Measurements from ENCODE around the gene TMC8. TPM values are rescaled to one million over a fixed set of nuclear protein-coding genes. Genes with fewer than 3 reads are reported as not detected.
"Not testable (repeated sequence)": the region's sequence is repeated elsewhere in the genome, so short reads cannot be mapped to it uniquely, and the experiment has no call there.

TMC8 gene
- total RNA-seq, 2 experiments from 2014 or later, result 258 to 278 TPM

DNA sequence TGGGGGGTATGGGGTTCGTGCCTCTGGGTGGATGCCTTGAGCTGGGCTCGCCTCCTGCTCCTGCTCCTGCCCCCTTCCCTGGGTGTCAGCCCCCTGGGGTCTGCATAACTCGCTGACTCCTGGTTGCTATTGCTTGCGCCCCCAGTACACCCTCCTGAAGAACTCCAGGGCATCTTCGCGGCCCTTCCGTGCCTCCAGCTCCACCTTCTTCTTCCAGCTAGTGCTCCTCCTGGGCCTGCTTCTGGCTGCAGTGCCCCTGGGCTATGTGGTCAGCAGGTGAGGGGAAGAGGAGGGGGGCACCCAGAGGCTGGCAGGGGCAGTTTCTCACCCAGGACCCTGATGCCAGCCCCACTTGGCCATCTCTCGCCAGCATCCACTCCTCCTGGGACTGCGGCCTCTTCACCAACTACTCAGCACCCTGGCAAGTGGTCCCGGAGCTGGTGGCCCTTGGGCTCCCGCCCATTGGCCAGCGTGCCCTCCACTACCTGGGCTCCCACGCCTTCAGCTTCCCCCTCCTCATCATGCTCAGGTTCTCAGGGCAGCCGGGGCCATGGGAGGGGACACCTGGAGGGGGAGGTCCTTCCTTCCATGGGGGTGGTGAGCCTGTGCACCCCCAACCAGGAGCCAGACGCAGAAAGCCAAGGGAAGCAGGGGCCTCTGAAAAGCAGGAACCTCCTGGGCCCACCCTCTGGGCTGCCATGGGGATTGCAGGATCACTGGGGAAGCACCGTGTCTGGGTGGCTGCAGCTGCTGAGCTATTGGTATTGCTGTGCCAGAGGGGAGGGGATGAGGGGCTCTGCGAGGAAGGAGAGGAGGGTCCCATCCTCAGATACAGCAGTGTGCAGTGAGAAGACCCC lies 7.9 kb downstream of the TMC8 start:
- ChIA-PET POLR2A (interaction anchor here (0.6 to 11.6 kb wide), 3 partner anchors 11 to 24 kb away, joined by 3 to 182 read pairs (median 4); partner anchors contain the start of genes TMC6 and TMC8), CTCF (interaction anchor here (0.6 to 8.9 kb wide), 16 partner anchors 8 to 117 kb away, joined by 3 to 133 read pairs (median 4); partner anchors contain the start of genes TMC6 and TMC8)
- H3K27me3 Mint-ChIP-seq (ENCODE audit: low read depth), result no peaks in the 10 kb centered on the region
- H3K27ac Mint-ChIP-seq, result peak overlapping the region; percentile 86
- ATAC-seq (no peak), DNase-seq (no peak)
- H3K4me1 Mint-ChIP-seq (ENCODE audit: low read depth), result peaks cover 87% of the 10 kb centered on the region
- no peaks in the 10 kb centered on the region for H3K9me3 Mint-ChIP-seq (ENCODE audit: insufficient read depth)
- no peak overlapping the region for H3K4me3 Mint-ChIP-seq
- H3K36me3 Mint-ChIP-seq (ENCODE audit: low read depth), result peaks cover 77% of the 10 kb centered on the region

DNA sequence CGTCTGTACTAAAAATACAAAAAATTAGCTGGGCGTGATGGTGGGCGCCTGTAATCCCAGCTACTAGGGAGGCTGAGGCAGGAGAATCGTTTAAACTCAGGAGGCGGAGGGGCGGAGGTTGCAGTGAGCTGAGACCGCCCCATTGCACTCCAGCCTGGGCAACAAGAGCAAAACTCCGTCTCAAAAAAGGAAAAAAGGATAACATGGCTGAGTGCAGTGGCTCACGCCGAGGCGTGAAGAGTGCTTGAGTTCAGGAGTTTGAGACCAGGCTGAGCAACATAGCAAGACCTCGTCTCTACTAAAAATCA lies 9.2 kb downstream of the TMC8 start:
- H3K36me3 Mint-ChIP-seq (ENCODE audit: low read depth), result peaks cover 64% of the 10 kb centered on the region
- DNase-seq; ATAC-seq; H3K9me3 Mint-ChIP-seq (ENCODE audit: insufficient read depth); H3K27me3 Mint-ChIP-seq (ENCODE audit: low read depth): not testable (repeated sequence)
- ChIA-PET POLR2A (interaction anchor here (1.0 to 11.6 kb wide), 6 partner anchors 8 to 126 kb away, joined by 3 to 182 read pairs (median 4); partner anchors contain the start of genes TMC6 and TMC8), CTCF (interaction anchor here (0.7 to 8.9 kb wide), 12 partner anchors 8 to 121 kb away, joined by 3 to 133 read pairs (median 3); partner anchors contain the start of genes TMC6 and TMC8)
- peak overlapping the region; percentile 89 for H3K27ac Mint-ChIP-seq
- peaks cover 73% of the 10 kb centered on the region for H3K4me1 Mint-ChIP-seq (ENCODE audit: low read depth)
- peak overlapping the region; percentile 43 for H3K4me3 Mint-ChIP-seq

DNA sequence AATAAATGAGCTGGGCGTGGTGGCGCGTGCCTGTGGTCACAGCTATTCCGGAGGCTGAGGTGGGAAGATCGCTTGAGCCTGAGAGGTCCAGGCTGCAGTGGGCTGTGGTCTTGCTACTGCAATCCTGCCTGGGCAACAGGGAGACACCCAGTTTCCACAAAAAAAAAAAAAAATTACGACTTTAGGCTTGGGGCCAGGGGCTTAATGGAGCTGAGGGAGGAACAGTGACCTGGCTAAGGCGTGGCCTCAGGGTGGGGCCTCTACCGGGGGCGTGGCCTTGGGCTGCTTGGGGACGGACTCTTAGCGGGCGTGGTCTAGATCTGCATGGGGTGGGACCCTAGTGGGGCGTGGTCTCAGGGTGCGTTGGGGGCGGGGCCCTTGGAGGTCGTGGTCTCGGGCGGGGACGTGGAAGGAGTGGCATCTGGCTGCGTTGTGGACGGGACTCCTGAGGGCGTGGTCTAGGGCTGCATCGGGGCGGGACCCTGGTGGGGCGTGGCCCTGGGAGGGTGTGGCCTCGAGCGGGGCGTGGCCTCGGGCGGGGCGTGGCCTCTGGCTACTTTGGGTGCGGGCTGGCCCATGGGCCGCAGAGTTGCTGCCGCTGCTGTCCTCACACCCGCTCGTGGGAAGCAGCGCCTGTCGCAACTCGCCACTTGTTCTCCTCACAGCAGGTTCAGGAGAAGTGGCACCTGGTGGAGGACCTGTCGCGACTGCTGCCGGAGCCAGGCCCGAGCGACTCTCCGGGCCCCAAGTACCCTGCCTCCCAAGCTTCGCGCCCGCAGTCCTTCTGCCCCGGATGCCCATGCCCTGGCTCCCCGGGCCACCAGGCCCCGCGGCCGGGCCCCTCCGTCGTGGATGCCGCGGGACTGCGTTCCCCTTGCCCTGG lies 9.8 kb downstream of the TMC8 start:
- Mint-ChIP-seq H3K4me1 (ENCODE audit: low read depth) (peaks cover 68% of the 10 kb centered on the region), H3K4me3 (peak overlapping the region; percentile 43), H3K27ac (peak overlapping the region; percentile 89), H3K9me3 (ENCODE audit: insufficient read depth) (no peaks in the 10 kb centered on the region), H3K36me3 (ENCODE audit: low read depth) (peaks cover 59% of the 10 kb centered on the region), H3K27me3 (ENCODE audit: low read depth) (no peaks in the 10 kb centered on the region)
- peak; percentile 90 for ATAC-seq
- POLR2A ChIA-PET, result interaction anchor here (1.0 to 11.6 kb wide), 5 partner anchors 8 to 127 kb away, joined by 3 to 182 read pairs (median 4); partner anchors contain the start of genes TMC6 and TMC8
- CTCF ChIA-PET, result interaction anchor here (0.7 to 8.9 kb wide), 13 partner anchors 8 to 122 kb away, joined by 3 to 133 read pairs (median 3); partner anchors contain the start of genes TMC6 and TMC8
- DNase-seq, result peak; percentile 98

GRCh38 chr17:78141437-78142118 lies 11.0 kb downstream of the TMC8 start:
- peak overlapping the region; percentile 20 for H3K27ac Mint-ChIP-seq
- ATAC-seq (no peak), DNase-seq (no peak)
- H3K27me3 Mint-ChIP-seq (ENCODE audit: low read depth), result no peaks in the 10 kb centered on the region
- peaks cover 48% of the 10 kb centered on the region for H3K36me3 Mint-ChIP-seq (ENCODE audit: low read depth)
- H3K4me1 Mint-ChIP-seq (ENCODE audit: low read depth), result peaks cover 57% of the 10 kb centered on the region
- H3K9me3 Mint-ChIP-seq (ENCODE audit: insufficient read depth), result no peaks in the 10 kb centered on the region
- CTCF ChIA-PET, result interaction anchor here (1.0 to 1.3 kb wide), 2 partner anchors 35 to 50 kb away, joined by 4 to 6 read pairs; no protein-coding TSS in a partner anchor
- POLR2A ChIA-PET, result interaction anchor here (0.7 to 11.6 kb wide), 7 partner anchors 9 to 35 kb away, joined by 3 to 182 read pairs (median 3); partner anchors contain the start of genes TMC6 and TMC8
- H3K4me3 Mint-ChIP-seq, result no peak overlapping the region

DNA sequence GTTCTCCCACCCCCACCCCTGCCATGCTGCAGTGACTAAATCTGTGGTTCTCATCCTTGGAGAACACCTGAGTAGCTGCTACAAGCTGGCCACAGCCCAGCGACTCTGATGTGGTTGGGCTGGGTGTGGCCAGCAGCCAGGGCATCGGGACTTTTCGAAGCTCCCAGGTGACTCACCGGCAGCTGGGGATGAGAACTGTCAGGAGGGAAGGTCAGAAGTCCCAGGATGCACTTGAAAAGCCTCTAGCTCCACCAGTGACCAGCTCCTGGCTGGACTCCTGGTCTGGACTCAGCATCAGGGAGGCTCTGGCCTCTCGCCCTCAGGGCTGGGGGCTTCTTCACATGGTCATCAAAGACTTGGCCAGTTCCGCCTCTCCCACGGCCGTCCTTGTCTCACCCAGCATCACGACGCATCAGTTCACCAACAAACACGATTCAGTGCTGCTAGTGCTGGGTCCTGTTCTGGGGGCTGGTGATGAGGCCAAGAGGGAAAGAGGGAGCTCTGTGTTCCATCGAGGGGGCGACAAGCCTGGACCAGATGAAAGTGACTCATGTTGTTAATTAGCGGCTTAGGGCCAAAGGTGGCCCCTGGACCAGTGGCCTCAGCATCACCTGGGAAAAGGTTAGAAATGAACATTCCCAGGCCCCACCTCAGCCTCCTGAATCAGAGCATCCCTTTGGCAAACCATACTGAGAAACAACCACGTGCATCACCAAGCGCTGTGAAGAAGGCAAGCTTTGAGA lies 11.7 kb downstream of the TMC8 start:
- no peak overlapping the region for H3K27ac Mint-ChIP-seq
- H3K36me3 Mint-ChIP-seq (ENCODE audit: low read depth), result peaks cover 41% of the 10 kb centered on the region
- no peak for DNase-seq
- no peak for ATAC-seq
- no peaks in the 10 kb centered on the region for H3K9me3 Mint-ChIP-seq (ENCODE audit: insufficient read depth)
- CTCF ChIA-PET, result interaction anchor here (1.0 to 1.3 kb wide), 2 partner anchors 34 to 51 kb away, joined by 4 to 6 read pairs; no protein-coding TSS in a partner anchor
- H3K27me3 Mint-ChIP-seq (ENCODE audit: low read depth), result no peaks in the 10 kb centered on the region
- H3K4me3 Mint-ChIP-seq, result no peak overlapping the region
- POLR2A ChIA-PET, result interaction anchor here (0.7 to 11.6 kb wide), 7 partner anchors 18 to 44 kb away, joined by 3 to 182 read pairs (median 4); partner anchors contain the start of genes AFMID, TK1, TMC6 and TMC8
- peaks cover 50% of the 10 kb centered on the region for H3K4me1 Mint-ChIP-seq (ENCODE audit: low read depth)

DNA sequence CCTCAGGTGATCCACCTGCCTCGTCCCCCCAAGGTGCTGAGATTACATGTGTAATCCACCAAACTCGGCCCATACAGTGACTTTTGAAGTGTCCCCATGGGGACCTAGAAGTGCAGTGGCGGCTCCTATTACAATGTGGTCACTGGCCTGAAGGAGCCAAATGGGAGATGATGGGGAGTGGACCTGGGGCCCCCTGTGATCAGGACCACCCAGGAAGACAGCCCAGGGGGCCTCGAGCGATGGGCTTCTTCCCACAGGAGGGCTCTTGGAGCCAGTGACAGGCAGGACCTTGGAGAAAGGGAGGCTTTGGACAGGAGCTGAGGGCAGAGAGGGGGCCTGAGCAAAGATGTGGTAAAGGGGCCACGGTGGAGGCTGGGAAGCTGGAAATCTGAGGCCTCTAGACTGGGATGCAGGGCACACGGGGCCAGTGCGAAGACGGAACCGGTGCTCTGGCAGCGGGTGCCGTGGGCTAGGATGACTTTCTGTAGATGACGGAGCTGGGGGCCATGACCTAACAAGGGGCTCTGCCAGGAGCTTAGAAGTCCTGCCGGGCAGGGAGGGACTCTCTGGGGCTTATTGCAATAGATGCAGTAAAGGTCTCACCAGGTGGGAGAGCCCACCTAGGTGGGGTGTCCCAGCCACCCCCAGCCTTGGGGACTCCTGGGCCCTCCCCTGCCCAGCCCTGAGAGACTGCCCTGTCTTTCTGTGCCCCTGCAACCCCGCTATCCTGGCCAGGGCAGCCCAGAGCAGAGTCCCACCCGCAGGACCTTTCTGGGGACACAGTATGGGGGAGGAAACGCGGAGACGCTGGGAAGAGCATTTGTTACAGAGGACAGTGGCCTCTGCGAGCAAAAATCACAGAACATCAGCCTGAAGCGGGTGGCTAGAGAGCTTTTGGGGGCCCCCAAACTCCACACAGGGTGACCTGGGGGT lies 12.9 kb downstream of the TMC8 start:
- DNase-seq (no peak), ATAC-seq (no peak)
- H3K9me3 Mint-ChIP-seq (ENCODE audit: insufficient read depth), result no peaks in the 10 kb centered on the region
- H3K27me3 Mint-ChIP-seq (ENCODE audit: low read depth), result no peaks in the 10 kb centered on the region
- peaks cover 30% of the 10 kb centered on the region for H3K36me3 Mint-ChIP-seq (ENCODE audit: low read depth)
- CTCF ChIA-PET, result interaction anchor here (0.8 to 1.0 kb wide), 3 partner anchors 8 to 32 kb away, joined by 3 to 4 read pairs (median 3); no protein-coding TSS in a partner anchor
- peaks cover 46% of the 10 kb centered on the region for H3K4me1 Mint-ChIP-seq (ENCODE audit: low read depth)
- H3K27ac Mint-ChIP-seq, result no peak overlapping the region
- H3K4me3 Mint-ChIP-seq, result no peak overlapping the region
- POLR2A ChIA-PET, result interaction anchor here (0.5 to 11.6 kb wide), 4 partner anchors 9 to 81 kb away, joined by 3 to 182 read pairs (median 4); partner anchors contain the start of genes AFMID, TK1, TMC6 and TMC8

GRCh38 chr17:78144147-78144719 lies 13.7 kb downstream of the TMC8 start:
- no peak overlapping the region for H3K27ac Mint-ChIP-seq
- ChIA-PET POLR2A (interaction anchor here (0.5 to 11.6 kb wide), 4 partner anchors 8 to 80 kb away, joined by 3 to 182 read pairs (median 4); partner anchors contain the start of genes TMC6 and TMC8), CTCF (interaction anchor here (0.8 to 1.0 kb wide), 3 partner anchors 9 to 33 kb away, joined by 3 to 4 read pairs (median 3); no protein-coding TSS in a partner anchor)
- H3K9me3 Mint-ChIP-seq (ENCODE audit: insufficient read depth), result no peaks in the 10 kb centered on the region
- ATAC-seq, result no peak
- H3K4me1 Mint-ChIP-seq (ENCODE audit: low read depth), result peaks cover 41% of the 10 kb centered on the region
- no peak overlapping the region for H3K4me3 Mint-ChIP-seq
- no peak for DNase-seq
- H3K36me3 Mint-ChIP-seq (ENCODE audit: low read depth), result peaks cover 24% of the 10 kb centered on the region
- no peaks in the 10 kb centered on the region for H3K27me3 Mint-ChIP-seq (ENCODE audit: low read depth)

DNA sequence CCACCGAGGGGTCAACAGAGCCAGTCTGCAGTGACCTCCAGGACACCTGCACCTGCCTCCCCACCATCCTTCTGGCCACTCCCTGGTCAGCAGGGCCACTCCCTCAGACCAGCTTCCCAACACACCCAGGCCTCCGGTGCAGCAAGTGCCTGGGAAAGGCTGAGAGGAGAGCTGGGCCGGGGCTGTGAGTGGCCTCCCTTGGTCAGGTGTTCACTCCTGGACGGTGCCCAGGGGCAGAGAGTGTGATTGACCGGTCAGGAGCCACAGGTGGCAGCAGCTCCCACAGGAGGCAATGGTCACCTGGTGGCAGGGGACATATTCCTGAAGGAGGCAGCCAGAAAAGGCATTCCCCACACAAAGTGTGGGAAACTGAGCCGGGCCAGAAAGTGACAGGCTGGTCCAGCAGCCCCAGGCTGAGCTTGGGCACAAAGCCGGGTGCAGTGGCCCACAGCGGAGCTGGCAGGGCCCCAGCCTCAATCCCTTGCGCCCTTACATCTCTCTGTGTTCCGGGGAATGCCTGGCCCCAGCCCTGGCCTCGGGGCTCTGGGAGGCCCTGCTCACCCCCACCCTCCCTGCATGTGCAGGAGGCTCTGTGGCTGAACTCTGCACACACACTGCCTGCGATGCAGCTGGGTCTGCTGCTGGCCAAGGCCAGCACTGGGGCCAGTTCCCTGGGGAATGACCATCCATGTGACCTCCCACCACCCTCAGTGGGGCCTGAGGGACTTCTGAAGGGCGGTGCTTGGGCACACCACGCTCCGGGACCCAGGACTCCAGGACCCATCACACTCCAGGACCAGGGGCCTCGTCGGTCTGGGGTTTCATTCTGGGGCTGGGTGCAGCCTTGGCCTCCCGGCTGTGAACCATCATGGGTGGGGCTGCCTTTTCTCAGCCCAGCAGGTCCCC lies 14.4 kb downstream of the TMC8 start:
- peaks cover 36% of the 10 kb centered on the region for H3K4me1 Mint-ChIP-seq (ENCODE audit: low read depth)
- H3K27ac Mint-ChIP-seq, result no peak overlapping the region
- ATAC-seq (no peak), DNase-seq (no peak)
- ChIA-PET POLR2A (interaction anchor here (0.6 to 11.6 kb wide), 2 partner anchors 10 to 21 kb away, joined by 4 to 182 read pairs; partner anchors contain the start of genes TMC6 and TMC8), CTCF (interaction anchor here (0.8 kb wide), 1 partner anchor 10 kb away, joined by 4 read pairs; no protein-coding TSS in a partner anchor)
- H3K27me3 Mint-ChIP-seq (ENCODE audit: low read depth), result no peaks in the 10 kb centered on the region
- H3K4me3 Mint-ChIP-seq, result no peak overlapping the region
- peaks cover 20% of the 10 kb centered on the region for H3K36me3 Mint-ChIP-seq (ENCODE audit: low read depth)
- no peaks in the 10 kb centered on the region for H3K9me3 Mint-ChIP-seq (ENCODE audit: insufficient read depth)
